Adipocyte (in vitro differentiated cells): Measurements from ENCODE around the gene SRSF1.
"Not testable (repeated sequence)": the region's sequence is repeated elsewhere in the genome, so short reads cannot be mapped to it uniquely, and the experiment has no call there.

Source experiments
- DNase-seq: peaks from one replicate; pipeline ENCODE4 v3.0.0-alpha.2; 2015; ENCODE audit warnings: low read depth
- H3K27me3 ChIP-seq: replicated peaks from 2 replicates; pipeline ENCODE4 v1.7.0; 2013; ENCODE audit warnings: mild to moderate bottlenecking, low read length, moderate library complexity; ENCODE audit not compliant: control insufficient read depth, insufficient read depth
- H3K36me3 ChIP-seq: 2 replicates; pipeline ENCODE4 v1.7.0; 2013; ENCODE audit warnings: low read length, mild to moderate bottlenecking, moderate library complexity; ENCODE audit not compliant: control insufficient read depth, insufficient read depth, severe bottlenecking
- H3K4me1 ChIP-seq: 2 replicates; pipeline ENCODE4 v1.7.0; 2013; ENCODE audit warnings: mild to moderate bottlenecking, low read length, moderate library complexity; ENCODE audit not compliant: control insufficient read depth, insufficient read depth
- H3K4me3 ChIP-seq: 2 replicates; pipeline ENCODE4 v1.7.0; 2013; ENCODE audit warnings: mild to moderate bottlenecking, low read length, moderate library complexity
- H3K9ac ChIP-seq: 2 replicates; pipeline ENCODE4 v1.7.0; 2013; ENCODE audit warnings: mild to moderate bottlenecking, low read length, moderate library complexity
- H3K9me3 ChIP-seq: 2 replicates; pipeline ENCODE4 v1.7.0; 2013; ENCODE audit warnings: mild to moderate bottlenecking, low read length, moderate library complexity; ENCODE audit not compliant: control insufficient read depth

Gene SRSF1

DNA sequence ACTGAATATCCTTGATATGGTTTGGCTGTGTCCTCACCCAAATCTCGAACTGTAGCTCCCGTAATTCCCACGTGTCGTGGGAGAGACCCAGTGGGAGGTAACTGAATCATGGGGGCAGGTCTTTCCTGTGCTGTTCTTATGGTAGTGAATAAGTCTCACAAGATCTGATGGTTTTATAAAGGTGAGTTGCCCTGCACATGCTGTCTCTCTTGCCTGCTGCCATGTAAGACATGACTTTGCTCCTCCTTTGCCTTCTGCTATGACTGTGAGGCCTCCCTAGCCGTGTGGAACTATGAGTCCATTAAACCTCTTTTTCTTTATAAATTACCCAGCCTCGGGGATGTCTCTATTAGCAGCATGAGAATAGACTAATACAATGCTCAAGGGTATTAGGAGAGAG, 37.2 kb upstream of the SRSF1 start:
- H3K9me3 ChIP-seq, H3K4me1 ChIP-seq, H3K4me3 ChIP-seq, H3K9ac ChIP-seq, H3K36me3 ChIP-seq, DNase-seq: not testable (repeated sequence)
- H3K27me3 ChIP-seq = peaks cover 30% of the 10 kb centered on the region

DNA sequence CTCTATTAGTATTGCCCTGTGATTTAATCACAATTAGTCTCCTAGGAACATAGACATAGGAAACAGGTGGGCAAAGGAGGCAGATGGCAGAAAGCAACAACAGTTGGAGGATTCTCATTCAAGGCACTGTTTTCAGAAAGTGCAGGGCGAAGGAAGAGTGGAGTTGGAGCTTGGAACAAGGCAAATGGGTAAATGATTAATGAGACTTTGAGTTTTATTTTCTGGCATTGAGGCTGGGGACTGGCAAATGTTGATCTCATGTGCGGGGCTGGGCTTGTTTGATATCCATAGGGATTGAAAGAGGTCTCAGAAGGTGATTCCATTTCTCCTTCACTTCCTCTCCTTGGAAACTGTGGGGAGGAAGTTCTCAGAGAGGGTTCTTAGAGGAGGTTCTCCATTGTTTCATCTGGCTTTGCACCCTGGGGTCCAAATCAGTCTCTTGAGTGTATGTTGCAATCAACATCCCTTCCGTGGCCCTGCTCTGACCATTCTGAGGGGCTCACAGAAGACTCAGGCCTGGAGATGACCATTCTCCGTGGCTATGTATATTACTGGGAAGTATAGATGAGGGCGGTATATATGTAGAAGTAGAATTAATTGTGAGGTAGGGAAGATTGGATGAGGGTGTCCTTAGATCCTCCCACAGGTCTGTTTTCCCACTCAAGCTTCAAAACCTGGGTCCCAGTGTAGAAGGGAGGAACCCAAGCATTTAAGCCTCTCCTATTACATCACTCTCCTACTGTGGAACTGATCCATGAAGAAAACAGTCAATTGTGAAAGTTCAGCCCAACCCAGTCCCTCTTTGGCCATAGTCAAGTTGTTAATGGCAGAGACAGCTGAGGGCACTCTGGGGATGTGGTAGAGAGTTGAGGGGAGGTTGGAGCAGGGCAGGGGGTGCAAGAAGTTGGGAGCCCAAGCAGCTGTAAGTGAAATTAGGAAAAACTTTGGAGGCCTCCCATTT, 36.5 kb upstream of the SRSF1 start:
- H3K36me3 ChIP-seq = no peaks in the 10 kb centered on the region
- no peak overlapping the region for H3K4me3 ChIP-seq
- H3K27me3 ChIP-seq = peaks cover 32% of the 10 kb centered on the region
- DNase-seq = no peak
- no peak overlapping the region for H3K9ac ChIP-seq
- H3K9me3 ChIP-seq = no peaks in the 10 kb centered on the region
- no peaks in the 10 kb centered on the region for H3K4me1 ChIP-seq

DNA sequence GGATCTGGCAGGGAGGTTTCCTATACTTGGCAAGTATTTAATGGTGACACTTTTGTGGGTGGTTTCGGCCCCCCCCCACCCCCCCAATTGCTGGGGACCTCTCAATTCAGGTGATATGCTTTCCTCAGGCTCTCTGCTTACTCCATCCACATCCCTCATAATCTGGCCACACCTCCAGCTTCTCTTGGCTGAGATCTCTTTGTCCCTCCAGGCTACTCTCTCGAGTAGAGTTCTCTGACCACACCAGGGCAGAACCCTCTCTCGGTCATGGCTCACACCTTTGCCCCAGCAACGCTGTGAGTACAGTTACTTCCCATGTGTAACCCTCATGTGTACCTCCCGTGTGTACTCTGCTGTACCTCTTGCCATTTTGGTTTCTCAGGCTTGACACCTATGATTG, 34.1 kb upstream of the SRSF1 start:
- H3K27me3 ChIP-seq = peaks cover 37% of the 10 kb centered on the region

DNA sequence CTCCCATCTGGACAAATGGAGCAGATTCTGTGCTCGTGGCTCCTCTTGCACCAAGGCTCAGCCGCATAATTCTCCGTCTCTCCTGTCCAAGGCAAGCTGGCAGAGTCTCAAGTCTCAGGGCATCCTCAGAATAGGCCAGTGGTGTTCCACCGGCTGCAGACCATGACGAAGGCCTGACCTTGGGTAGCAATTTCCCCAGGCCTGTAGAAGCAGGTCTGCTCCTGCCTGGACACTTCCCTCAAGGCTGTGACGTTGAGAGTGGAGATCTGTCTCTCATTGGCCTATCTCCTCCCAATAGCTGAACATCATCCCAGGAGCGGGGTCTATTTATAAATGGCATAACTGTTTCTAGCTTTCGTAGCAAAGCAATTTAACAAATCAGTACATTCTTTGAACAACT, 33.3 kb upstream of the SRSF1 start:
- Histone ChIP-seq H3K9ac (no peak overlapping the region), H3K4me1 (no peaks in the 10 kb centered on the region), H3K9me3 (no peaks in the 10 kb centered on the region), H3K27me3 (peaks cover 37% of the 10 kb centered on the region), H3K36me3 (no peaks in the 10 kb centered on the region), H3K4me3 (no peak overlapping the region)
- DNase-seq = no peak

More for the DNA sequence above, 34.1 kb upstream of the SRSF1 start:
- H3K4me3 ChIP-seq = no peak overlapping the region
- no peaks in the 10 kb centered on the region for H3K4me1 ChIP-seq
- no peaks in the 10 kb centered on the region for H3K9me3 ChIP-seq
- DNase-seq = no peak
- no peak overlapping the region for H3K9ac ChIP-seq
- no peaks in the 10 kb centered on the region for H3K36me3 ChIP-seq

DNA sequence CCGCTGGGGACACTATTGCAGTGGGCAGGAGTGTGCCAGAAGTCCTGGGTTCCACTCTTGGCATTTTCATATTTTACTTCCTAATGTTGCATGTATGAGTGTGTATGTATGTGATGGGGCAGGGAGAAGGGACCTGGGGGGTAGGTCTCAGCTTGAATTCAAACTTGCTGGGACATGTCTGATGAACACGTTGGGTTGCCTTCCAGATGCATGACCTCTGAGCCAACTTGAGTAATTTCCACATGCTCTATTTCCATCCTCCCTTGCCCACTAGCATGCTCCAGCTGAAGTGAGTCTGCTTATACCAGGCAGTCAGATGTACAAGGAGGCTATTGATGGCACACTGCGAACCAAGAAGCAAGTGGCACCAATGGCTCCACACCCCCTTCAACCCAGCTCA, 32.9 kb upstream of the SRSF1 start:
- H3K9me3 ChIP-seq = no peaks in the 10 kb centered on the region
- H3K9ac ChIP-seq = no peak overlapping the region
- no peaks in the 10 kb centered on the region for H3K4me1 ChIP-seq
- no peak for DNase-seq
- H3K4me3 ChIP-seq = no peak overlapping the region
- H3K27me3 ChIP-seq = peaks cover 34% of the 10 kb centered on the region
- H3K36me3 ChIP-seq = no peaks in the 10 kb centered on the region

DNA sequence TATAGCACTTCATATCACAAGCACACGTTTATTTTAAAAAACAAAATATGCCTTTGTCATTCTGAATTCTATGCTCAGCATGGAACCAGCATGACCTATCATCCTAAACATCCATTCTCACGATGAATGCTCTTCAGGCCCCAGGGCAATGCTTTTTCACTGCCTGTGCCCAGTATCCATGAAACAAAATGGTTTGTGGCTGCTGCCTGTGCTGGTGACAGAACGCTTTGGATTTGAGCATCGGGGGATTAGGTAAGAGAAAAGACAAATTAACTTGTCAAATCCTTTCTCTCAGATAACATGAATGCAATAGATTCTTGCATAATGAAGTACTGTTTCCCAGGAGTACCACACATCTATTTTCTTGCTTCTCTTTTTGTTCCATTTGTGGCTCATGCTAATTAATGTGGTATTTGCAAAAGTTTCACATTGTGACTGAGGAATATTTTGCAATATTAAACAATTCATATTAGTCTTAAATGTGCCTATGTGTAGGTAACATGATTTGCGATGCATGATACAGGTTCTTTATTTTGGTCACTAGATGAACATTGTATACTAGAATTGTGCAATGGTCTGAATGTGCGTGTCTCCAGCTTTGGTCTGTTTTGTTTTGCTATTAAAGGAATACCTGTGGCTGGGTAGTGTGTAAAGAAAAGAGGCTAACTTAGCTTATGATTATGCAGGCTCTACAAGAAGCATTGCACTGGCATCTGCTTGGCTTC, 25.8 kb upstream of the SRSF1 start:
- no peaks in the 10 kb centered on the region for H3K4me1 ChIP-seq
- H3K36me3 ChIP-seq = no peaks in the 10 kb centered on the region
- H3K9me3 ChIP-seq = no peaks in the 10 kb centered on the region
- H3K27me3 ChIP-seq = no peaks in the 10 kb centered on the region
- no peak overlapping the region for H3K9ac ChIP-seq
- no peak for DNase-seq
- no peak overlapping the region for H3K4me3 ChIP-seq

DNA sequence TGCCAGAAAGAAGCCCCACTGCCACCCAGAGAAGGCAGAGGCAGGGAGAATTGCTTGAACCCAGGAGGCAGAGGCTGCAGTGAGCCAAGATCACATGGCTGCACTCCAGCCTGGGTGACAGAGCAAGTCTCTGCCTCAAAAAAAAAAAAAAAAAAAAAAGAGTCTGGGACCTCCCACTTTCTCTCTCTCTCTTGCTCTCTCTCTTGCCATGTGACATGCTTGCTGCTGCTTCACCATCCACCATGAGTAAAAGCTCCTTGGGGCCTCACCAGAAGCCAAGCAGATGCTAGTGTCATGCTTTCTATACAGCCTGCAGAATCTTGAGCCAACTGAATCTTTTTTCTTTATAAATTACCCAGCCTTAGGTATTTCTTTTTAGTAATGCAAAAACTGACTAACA, 21.5 kb upstream of the SRSF1 start:
- Histone ChIP-seq H3K4me1 (no peaks in the 10 kb centered on the region), H3K27me3 (no peaks in the 10 kb centered on the region), H3K36me3 (no peaks in the 10 kb centered on the region), H3K9me3 (no peaks in the 10 kb centered on the region), H3K9ac (no peak overlapping the region), H3K4me3 (no peak overlapping the region)
- no peak for DNase-seq

DNA sequence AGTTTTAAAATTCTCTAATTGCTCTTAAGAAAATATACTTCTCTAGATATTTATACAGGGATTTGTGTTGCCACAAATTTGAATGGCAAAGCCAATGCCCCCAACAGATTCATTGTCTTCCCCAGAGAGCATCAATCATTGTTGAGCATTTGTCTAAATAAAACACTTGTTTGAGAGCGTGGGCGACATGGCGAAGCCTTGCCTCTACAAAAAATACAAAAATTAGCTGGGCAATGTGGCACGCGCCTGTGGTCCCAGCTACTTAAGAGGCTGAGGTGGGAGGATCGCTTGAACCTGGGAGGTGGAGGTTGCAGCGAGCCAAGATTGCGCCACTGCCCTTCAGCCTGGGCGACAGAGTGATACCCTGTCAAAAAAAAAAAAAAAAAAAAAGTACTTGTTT, 13.4 kb upstream of the SRSF1 start:
- H3K27me3 ChIP-seq = no peaks in the 10 kb centered on the region
- H3K4me1 ChIP-seq = no peaks in the 10 kb centered on the region
- no peak for DNase-seq
- no peak overlapping the region for H3K4me3 ChIP-seq
- H3K9me3 ChIP-seq = no peaks in the 10 kb centered on the region
- no peak overlapping the region for H3K9ac ChIP-seq
- no peaks in the 10 kb centered on the region for H3K36me3 ChIP-seq

DNA sequence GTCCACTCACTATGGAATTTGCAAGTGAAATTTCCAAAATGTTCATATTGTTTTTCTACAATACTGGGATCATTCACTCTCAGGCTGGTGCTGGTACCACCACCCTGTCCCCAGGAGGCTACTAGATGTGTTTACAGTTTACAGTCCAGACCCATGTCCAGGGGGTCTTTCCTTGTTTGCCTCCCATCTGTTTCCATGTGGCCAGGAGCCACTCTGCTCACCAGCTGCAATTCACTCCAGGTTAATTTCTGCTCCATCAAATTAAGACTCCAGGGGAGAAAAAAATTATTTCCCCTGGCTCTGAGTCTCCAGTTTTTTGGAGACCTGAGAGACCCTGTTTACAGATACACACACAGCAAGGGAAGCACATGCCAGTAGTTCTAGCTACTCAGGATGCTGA, 12.5 kb upstream of the SRSF1 start:
- Histone ChIP-seq H3K4me3 (no peak overlapping the region), H3K9me3 (no peaks in the 10 kb centered on the region), H3K36me3 (no peaks in the 10 kb centered on the region), H3K4me1 (no peaks in the 10 kb centered on the region), H3K27me3 (no peaks in the 10 kb centered on the region), H3K9ac (no peak overlapping the region)
- no peak for DNase-seq

DNA sequence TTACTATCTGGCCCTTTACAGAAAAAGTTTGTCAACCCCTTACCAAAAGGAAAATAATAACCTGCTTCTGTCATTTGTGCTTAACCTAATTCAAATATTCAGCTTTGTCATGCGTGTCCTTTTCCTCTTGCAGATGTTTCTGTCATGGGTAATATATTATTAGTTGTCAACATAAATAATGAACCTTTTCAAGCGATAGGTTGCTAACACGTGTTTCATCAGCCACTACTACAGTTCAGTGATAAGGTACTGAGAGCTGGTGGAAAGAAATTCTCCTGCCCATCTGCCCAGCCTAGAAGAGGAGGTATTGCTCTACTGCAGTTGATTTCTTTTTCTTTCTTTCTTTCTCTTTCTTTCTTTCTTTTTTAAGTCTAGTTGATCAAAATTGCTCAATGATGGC, 12.0 kb upstream of the SRSF1 start:
- Histone ChIP-seq H3K9me3 (no peaks in the 10 kb centered on the region), H3K36me3 (no peaks in the 10 kb centered on the region), H3K4me1 (no peaks in the 10 kb centered on the region), H3K4me3 (no peak overlapping the region), H3K27me3 (no peaks in the 10 kb centered on the region), H3K9ac (no peak overlapping the region)
- DNase-seq = no peak

DNA sequence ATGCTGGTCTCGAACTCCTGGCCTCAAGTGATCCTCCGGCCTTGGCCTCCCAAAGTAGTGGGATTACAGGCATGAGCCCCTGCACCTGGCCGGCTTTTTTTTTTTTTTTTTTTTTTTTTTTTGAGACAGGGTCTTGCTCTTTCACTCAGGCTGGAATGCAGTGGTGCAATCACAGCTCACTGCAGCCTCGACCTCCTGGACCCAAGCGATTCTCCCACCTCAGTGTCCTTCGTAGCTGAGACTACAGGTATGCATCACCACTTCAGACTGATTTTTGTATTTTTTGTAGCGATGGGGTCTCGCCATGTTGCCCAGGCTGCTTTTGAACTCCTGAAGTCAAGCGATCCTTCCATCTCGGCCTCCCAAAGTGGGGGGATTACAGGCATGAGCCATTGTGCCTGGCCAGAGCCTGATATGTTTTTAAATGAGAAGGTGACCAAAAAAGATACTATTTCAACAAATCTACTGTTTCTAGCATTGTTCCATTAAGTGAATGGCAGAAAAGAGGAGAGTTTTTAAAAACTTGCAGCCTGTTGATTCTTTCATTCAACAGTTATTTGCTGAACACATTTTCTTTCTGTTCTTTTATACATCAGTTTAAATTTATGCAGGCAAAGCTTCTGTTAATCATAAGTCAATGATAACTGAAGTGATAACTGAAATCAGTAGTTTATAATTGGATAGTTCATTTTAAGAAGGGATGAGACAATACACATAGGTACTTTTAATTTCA, 3.2 kb upstream of the SRSF1 start:
- H3K36me3 ChIP-seq = peaks cover 8% of the 10 kb centered on the region
- no peaks in the 10 kb centered on the region for H3K27me3 ChIP-seq
- no peak overlapping the region for H3K9ac ChIP-seq
- no peaks in the 10 kb centered on the region for H3K9me3 ChIP-seq
- DNase-seq = no peak
- H3K4me1 ChIP-seq = peaks cover 15% of the 10 kb centered on the region
- no peak overlapping the region for H3K4me3 ChIP-seq
